GOT3 (cell line): Measurements from ENCODE around the gene ARHGAP42.

Source experiments
- DNase-seq: peaks from one replicate; lab custom pipeline; 2025; ENCODE audit warnings: mixed read lengths; lab: John Stamatoyannopoulos, UW

The ARHGAP42 gene

DNA sequence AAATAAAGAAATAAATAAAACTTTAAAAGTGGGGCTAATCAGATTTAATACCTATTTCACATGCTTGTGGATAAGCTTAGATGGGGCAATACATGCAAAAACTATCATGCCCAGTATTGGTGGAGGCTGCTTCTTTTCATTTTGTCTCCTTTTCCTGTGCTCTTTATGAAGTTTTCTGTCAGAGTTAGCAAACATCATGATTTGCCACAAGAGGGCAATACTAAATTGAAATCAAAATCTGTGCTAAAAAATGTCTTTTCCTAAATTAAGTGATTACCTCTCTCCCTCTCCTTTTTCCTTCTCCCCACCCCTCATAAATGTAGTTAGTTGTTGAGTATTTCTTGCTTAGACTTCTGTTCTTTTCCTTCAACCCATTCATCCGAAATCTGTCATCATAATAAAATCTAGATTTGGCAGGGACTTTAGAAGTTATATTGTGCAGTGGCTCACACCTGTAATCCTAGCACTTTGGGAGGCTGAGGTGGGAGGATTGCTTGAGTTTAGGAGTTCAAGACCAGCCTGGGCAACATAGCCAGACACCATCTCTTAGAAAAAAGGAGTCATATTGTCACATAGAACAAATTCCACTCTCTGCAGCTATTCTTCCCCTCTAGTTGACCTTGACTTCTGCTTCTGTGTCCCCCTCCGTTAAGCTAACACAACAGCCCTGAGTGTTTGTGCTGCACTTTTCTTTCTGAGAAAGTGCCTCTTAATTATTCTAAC, 4.7 kb upstream of the ARHGAP42 start:
- DNase-seq = no peak

DNA sequence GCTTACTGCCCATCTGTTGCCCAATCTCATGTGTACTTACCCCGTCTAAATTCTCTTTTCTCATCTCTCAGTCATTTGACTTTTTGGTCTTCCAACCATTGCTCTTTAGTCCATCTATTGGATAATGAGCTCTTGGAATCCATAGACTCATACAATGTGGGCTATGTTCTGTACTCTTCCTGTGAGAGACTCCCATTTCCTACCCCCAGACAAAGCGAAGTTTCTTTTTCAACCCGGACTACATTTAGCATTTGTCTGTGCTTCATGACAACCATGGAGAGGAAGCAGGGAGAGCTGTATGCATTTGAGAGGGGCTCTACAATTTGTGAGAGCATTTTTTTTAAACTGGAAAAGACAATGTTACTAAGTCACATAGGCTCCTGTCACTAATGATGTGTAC, 4.0 kb upstream of the ARHGAP42 start:
- DNase-seq = no peak

DNA sequence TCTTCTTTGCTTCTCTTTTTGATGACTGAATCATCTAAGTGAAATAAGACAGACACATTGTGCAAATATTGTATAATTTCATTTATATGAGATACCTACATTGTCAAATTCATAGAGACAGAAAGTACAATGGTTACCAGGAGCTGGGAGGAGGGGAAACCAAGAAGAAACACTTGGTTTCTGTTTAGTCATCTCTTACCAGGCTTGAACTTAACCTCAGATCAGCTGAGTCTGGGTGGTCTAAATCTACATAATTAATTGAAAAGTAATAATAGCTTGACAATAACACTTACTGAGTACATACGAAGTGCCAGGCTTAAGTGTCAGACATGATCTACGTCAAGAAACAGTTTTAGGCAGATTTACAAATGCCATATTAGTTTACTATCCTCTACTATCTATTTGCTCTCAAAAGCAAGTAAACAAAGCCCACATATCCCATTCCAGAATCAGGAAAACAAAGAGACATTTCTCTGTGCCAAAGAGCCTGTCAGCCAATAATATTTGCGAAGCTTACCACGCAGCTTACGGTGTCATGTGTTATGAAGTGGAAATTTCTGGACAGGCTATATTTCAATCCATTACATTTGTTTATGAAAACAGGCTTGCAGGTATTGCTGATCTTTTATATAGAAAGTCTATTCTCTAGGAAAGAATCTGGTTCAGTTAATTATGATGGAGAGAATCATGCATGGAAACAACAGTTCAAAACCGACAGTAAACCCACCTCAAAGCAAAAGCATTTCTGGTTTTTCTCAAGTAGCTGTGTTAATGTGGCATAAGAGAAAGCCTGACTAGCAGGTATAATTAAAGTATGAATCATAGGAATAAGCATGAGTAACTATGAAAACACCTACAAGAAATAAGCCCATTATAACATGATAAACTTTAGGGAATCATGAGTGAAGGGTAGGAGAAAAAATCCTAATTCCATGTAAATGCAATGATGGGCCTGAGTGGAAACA, 2.7 kb upstream of the ARHGAP42 start:
- DNase-seq = no peak

DNA sequence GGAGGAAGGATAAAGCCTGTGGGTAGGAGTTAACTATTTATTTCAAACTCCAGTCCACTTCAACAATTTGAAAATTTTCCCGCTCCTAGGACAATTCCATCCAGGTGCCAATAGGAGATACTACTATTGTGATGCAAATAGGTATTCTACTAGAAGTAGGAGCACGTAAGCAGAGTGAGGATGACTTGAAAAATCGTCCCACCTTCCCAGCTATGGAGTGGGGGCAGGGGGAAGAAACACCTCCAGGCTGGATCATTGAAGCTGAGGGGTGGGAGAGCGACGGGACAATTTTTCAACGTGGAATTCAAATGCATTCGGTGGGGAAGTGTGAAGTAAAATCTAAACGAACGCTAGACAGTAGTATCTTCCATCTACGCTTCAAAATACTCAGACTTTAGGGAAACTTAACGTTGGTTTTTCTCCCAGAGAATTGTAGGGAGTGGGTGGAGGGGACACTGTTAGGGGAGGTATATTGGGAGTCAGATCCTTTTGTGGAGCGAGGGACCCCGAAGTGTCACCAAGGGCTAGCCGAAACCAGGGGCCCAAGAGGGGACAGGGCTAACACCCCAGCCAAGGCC, 523 bp upstream of the ARHGAP42 start:
- DNase-seq = no peak

- no peak for DNase-seq
Measured at GRCh38 chr11:100687630-100688395, 725 bp downstream of the ARHGAP42 start.

DNA sequence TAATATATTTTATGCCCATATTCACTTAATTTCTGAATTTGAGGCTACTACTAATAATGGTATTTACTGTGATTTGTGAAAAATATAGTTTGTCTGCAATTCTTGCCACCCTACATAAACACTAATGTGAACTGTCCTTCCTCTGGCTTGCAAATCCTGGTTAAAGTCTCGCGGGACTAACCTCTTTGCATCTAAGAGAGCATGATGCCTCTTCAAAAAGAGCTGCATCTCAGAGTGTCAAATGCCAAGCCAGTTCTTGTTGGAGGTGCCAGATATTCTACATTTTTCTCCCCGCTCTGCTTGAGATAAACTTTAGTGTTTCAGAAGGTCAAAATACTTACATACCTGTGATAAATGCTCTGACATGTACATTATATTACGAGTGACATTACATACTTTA, 2.1 kb downstream of the ARHGAP42 start:
- DNase-seq = no peak

- DNase-seq = no peak
Measured at GRCh38 chr11:100691896-100692653, 5.0 kb downstream of the ARHGAP42 start.

GRCh38 chr11:100695911-100696310, 8.8 kb downstream of the ARHGAP42 start:
- no peak for DNase-seq

- DNase-seq = no peak
Measured at GRCh38 chr11:100703139-100703538, 16.1 kb downstream of the ARHGAP42 start.

DNA sequence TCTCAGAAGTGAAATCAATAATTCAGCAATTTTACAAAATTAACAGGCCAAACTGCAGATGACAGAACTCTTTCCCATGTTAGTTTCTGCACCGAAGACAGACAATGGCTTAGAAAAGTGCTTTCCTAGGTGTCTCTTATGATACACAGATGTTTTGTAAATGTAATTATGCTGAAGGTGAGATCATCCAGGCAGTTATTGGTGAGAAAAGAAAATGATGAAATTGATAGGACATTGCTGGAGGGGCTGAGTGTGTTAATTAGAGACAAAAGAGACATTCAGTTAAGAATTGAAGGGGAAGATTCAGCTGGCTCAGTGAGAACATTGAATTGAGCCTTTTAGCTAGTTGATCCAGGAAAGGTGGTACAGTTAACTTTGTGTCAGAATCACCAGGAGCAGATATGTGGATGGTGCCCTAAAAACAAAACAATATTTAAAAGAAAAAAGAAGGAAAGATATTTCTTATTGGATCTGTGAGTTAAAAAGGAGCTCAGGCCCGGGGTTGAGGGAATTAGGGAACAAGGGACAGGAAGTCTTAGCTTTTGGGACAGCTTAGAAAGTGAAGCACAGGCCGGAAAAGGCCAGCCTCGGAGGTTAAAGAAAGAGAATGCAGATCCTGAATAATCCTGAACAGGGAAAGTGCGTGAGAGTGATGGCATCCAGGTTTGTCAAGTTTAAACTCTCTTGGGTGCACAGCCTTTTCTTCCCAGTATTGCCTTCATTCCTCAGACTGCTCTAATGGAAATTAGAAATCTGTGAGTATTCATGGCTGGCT, 16.9 kb downstream of the ARHGAP42 start:
- DNase-seq = no peak

DNA sequence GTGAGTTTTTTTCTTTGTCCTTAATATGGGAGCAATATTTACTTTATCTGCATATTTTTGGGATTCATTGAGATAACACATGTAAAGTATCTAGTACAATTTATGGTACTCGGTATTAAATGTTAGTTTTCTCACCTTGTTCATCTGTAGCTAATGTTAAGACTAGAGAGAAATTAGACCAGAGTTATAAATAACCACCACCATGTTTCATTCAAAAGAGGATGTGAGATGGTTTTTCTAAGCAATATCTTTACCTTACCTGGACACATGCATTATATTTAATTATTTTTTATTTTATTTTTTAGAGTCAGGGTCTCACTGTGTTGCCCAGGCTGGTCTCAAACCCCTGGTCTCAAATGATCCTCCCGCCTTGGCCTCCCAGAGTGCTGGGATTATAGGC, 18.4 kb downstream of the ARHGAP42 start:
- DNase-seq = no peak

- no peak for DNase-seq
Measured at GRCh38 chr11:100706179-100706578, 19.1 kb downstream of the ARHGAP42 start.

DNA sequence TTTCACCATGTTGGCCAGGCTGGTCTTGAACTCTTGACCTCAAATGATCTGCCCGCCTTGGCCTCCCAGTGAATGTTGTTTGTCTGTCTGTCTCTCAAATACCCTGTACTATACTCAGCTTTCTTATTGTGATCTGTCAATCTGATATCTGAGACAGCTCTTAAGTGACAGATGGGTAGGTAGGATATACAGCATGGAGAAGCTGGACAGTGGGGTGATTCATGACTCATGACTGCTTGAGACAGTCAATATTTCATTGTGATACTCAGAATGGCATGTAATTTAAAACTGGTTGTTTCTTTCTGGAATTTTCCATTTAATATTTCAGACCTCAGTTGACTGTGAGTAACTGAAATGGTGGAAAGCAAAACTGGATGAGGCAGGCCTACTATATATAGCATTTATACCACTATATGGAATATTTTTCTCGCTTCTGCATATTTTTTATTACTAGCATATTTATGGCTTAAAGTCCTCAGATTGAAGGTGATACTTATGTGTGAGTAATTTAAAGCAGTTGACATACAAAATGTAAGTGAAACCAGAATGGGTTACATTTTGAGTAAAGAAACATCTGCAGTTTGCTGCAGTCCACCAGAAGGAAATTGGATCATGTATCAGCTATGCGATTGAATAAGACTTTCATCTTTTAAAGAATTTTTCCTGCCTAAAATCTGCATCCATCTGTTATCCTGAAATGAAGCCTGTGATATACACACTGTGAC, 22.3 kb downstream of the ARHGAP42 start:
- no peak for DNase-seq

- no peak for DNase-seq
Measured at GRCh38 chr11:100711984-100712383, 24.9 kb downstream of the ARHGAP42 start.

GRCh38 chr11:100712583-100712982, 25.5 kb downstream of the ARHGAP42 start:
- DNase-seq = no peak

- DNase-seq = no peak
Measured at GRCh38 chr11:100715165-100715761, 28.2 kb downstream of the ARHGAP42 start.

DNA sequence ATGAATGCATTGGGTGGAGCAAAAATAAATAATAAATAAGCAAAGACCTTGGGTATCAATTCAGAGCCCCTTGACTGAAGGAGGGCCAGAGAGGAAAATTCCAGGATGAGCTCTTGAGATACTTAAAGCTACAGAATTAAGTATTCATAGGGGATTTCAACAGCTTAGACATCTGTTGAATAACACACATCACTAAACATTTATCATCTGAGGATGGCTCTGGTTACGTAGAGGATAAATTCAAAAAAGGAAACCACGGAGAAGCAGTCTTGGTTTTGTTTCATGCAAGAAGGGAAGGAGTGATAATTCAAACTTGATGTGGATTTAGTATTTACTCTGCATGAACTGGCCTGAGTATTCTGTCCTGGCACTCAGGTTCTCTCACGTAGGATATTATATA, 29.8 kb downstream of the ARHGAP42 start:
- no peak for DNase-seq

GRCh38 chr11:100719362-100719761, 32.3 kb downstream of the ARHGAP42 start:
- DNase-seq = no peak

DNA sequence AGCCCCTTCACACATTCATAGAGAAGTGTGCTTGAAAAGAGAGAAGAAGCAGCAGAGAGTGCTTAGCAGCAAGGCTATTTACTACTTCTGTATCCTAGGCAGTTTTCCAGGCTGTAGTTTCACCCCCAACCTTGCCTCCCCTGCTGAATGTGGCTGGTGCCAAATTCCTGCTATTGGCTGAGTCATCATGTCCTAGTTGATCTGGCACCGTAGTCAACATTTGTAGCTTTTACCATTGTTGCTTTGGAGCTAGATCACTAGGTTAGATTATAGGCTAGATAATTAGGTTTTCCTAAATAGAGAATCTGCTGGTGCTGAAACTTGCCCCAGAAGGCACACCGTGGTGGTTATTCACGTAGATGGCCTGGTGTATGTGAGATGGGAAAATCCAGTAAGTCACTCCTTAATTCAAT, 32.7 kb downstream of the ARHGAP42 start:
- no peak for DNase-seq
